Suprapubic skin (tissue), 4 donors: Measurements from ENCODE around the gene YES1.

Experiments
- CTCF ChIP-seq, 2 donors: fragments of 200-600 bp in 1 of 2; fragments of 450-650 bp in 1 of 2; sonication (generic) in 1 of 2; IDR thresholded peaks; one replicate each; pipeline ENCODE4 v1.5.1; 2016 to 2019; ENCODE audit warnings: antibody characterized with exemption in 2 of 2, mild to moderate bottlenecking in 1 of 2, moderate library complexity in 1 of 2
- EP300 ChIP-seq: sonication (generic); formaldehyde crosslinking; IDR thresholded peaks from one replicate; pipeline ENCODE4 v1.6.1; 2017; ENCODE audit warnings: antibody characterized with exemption
- POLR2A ChIP-seq, 2 donors: fragments of 450-650 bp; IDR thresholded peaks; one replicate each; pipeline ENCODE4 v1.6.1; 2017; ENCODE audit warnings: antibody characterized with exemption in 2 of 2, mild to moderate bottlenecking in 2 of 2, moderate library complexity in 2 of 2
- POLR2AphosphoS5 ChIP-seq, 3 donors: sonication (generic); formaldehyde crosslinking; IDR thresholded peaks; one replicate each; pipeline ENCODE4 v1.6.1; 2017; ENCODE audit warnings: antibody characterized with exemption in 3 of 3

DNA sequence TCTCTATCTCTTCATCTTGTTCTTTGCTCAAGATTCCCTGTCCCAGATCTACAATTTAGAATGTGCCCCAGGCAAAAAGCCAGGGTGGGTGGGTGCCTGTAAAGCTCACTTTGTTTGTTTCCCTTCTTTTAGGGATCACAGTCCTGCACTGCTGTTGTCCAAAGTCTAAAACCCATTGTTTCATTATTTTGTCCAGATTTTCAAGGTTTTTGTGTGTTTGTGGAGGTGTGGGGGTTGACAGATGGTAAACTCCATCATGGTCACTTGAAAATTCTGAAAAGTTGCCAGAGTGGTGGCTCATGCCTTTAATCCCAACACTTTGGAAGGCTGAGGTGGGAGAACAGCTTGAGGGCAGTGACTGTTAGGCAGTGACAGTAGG is 41.5 kb downstream of the YES1 start:
- TF ChIP-seq CTCF (IDR thresholded peaks at IDR 0.05) (no peak), POLR2A (IDR thresholded peaks at IDR 0.05) (no peak), EP300 (no peak), POLR2AphosphoS5 (IDR thresholded peaks at IDR 0.05) (no peak)
